Bladder microvascular endothelial cell (primary cell): ENCODE measurements around the gene NCF2. TPM values are rescaled to one million over a fixed set of nuclear protein-coding genes. Genes with fewer than 3 reads are reported as not detected.

Experiments
- total RNA-seq: library from RNA; depleted of rRNA; stranded (reverse); fragments of >200 nt; gene quantifications from 2 replicates; pipeline ENCODE4 v1.2.3, GENCODE V29; 2014

NCF2 gene
- total RNA-seq = under 0.01 TPM in 1 of 2 replicates, not detected in the other

GRCh38 chr1:183590244-183591191 lies at the start of gene NCF2:
Gene NCF2, minus strand, starts transcription at chr1:183590459. Its CDS starts 130 bp downstream, at chr1:183590329.

GRCh38 chr1:183635606-183636333 lies 45.5 kb upstream of the NCF2 start, which contains the start of gene ARPC5:
Gene ARPC5, minus strand, starts transcription at chr1:183635783. Its CDS starts 124 bp downstream, at chr1:183635659.

Other genes starting within 250 kb of the NCF2 start
- 0.32 and 0.82 TPM in 2 replicates for gene NMNAT2, start 172.1 kb downstream of the NCF2 start, total RNA-seq
- gene SMG7, start 118.0 kb downstream of the NCF2 start, total RNA-seq = 13.4 and 37.1 TPM in 2 replicates
- 146 and 318 TPM in 2 replicates for gene ARPC5, start 45.3 kb upstream of the NCF2 start, total RNA-seq
- not detected in 2 replicates for gene APOBEC4, start 62.9 kb upstream of the NCF2 start, total RNA-seq
- 11.7 and 27.3 TPM in 2 replicates for gene RGL1, start 214.7 kb upstream of the NCF2 start, total RNA-seq